Activated T-cell treated with anti-CD3 and anti-CD28 coated beads for 1 hour (primary cell): ENCODE results near the gene RFTN1.

Experiments
- DNase-seq: peaks from one replicate; pipeline ENCODE4 v3.0.0-alpha.2; 2020; ENCODE audit warnings: low read depth

RFTN1 gene

DNA sequence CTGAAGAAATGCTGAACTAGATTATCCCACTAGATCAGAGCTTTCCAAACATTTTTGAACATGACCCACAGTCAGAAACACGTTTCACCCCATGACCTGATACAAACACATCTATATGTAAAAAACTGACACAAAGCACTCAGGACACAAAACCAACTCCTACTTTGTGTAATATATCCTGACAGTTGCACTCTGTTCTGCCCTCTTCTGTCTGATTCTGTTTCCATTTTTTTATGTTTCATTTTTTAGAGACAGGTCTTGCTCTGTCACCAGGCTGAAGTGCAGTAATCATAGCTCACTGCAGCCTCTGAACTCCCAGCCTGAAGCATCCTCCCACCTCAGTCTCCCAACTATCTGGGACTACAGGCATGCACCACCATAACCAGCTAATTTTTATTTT is 15.8 kb upstream of the RFTN1 start:
- no peak for DNase-seq

- DNase-seq: no peak
Observed at GRCh38 chr3:16528581-16528993, 15.1 kb upstream of the RFTN1 start.

GRCh38 chr3:16528106-16528505 is 14.6 kb upstream of the RFTN1 start:
- no peak for DNase-seq

DNA sequence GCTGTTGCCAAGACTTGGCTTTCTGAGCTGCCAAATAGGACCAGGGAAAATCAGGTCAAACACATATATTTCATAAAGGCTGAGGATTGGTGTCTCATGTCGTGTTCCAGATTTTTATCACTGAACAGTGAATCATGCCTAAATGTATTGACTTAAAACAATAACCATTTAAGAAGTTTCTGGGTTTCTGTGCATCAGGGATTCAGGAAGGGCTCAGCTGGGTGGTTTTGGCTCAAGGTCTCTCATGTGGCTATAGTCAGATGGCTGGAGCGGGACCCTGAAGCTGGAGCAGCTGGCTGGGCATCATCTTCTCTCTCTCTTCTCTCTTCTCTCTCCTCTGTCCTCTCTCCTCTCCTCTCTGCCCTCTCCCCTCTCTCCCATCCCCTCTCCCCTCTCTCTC is 10.7 kb upstream of the RFTN1 start:
- DNase-seq: no peak

- no peak for DNase-seq
Observed at GRCh38 chr3:16523778-16524177, 10.3 kb upstream of the RFTN1 start.

DNA sequence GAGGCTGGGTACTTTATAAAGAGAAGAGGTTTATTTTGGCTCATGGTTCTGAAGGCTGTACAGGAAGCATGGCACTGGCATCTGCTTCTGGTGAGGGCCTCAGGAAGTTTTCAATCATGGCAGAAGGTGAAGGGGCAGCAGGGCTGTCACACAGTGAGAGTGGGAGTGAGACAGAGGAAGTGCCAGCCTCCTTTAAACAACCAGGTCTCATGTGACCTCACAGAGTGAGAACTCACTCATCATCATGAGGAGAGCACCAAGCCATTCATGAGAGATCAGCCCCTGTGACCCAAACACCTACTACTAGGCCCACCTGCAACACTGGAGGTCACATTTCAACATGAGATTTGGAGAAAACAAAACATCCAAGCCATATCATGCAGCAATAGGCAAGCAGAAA is 9.3 kb upstream of the RFTN1 start:
- no peak for DNase-seq

GRCh38 chr3:16520970-16521881 is 7.7 kb upstream of the RFTN1 start:
- no peak for DNase-seq

GRCh38 chr3:16520241-16520969 is 6.9 kb upstream of the RFTN1 start:
- no peak for DNase-seq

DNA sequence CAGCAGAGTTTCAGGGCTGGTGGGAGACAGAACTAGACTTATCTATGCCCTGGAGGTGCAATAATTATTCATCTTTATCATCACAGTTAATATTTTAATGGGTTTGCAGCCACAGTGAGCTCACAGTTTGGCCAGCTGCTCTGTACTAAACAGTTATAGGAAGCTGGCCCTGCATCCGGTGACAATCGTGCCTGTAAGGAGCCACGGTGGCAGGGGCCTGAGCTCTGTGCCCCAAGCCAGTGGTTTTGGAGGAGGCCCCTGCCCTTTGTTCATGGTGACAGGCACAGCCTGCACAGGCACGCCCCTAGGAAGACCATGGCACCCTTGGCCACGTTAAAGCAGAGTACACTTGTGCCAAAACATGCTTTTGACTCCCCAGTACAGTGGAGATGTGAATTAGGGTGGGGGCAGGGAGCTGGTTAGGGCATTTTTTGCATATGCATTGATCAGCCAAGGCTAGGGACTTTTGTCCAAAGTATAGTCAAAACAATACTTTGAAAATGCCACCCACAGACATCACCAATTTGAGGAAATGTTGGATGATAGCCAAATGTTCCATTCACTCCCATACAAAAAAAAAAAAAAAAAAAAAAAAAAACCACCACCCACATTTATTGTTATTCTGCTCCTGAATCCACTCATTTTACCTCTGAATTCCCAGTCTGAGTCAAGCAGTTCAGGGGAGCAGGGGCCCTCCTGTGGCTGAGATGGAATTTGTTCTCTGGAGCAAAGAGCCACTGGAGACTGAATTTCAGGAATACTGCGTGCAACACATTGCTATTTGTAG is 3.4 kb upstream of the RFTN1 start:
- no peak for DNase-seq

DNA sequence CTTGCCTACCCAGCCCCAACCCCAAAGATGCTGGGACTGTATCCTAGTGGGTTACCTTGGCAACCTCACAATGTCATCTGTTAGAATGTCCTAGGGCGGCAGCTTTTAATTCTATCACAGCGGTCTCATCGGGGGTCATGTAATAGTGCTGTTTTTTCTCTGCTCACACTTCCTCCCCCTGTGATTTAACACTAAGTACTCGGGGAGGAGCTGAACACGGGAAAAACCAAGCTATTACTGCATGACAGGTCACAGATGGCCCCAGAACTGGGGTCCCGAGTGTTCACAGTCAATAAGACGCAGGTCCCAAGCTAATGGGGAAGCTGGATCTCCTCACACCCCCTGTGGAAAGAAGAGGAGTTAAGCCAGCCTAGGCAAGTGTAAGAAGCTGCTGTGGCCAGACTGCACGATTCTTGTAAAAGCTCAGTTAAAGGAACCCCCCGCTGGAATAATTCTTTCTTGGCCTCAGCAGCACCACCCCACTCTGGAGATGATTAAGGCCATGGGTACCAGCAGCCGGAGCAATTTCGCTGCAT is 2.5 kb upstream of the RFTN1 start:
- DNase-seq: no peak

GRCh38 chr3:16514755-16515353 is 1.4 kb upstream of the RFTN1 start:
- no peak for DNase-seq

GRCh38 chr3:16514021-16514700 is 662 bp upstream of the RFTN1 start:
- DNase-seq: no peak

- DNase-seq: peak; percentile 37
Observed at GRCh38 chr3:16512435-16513140, 911 bp downstream of the RFTN1 start.

DNA sequence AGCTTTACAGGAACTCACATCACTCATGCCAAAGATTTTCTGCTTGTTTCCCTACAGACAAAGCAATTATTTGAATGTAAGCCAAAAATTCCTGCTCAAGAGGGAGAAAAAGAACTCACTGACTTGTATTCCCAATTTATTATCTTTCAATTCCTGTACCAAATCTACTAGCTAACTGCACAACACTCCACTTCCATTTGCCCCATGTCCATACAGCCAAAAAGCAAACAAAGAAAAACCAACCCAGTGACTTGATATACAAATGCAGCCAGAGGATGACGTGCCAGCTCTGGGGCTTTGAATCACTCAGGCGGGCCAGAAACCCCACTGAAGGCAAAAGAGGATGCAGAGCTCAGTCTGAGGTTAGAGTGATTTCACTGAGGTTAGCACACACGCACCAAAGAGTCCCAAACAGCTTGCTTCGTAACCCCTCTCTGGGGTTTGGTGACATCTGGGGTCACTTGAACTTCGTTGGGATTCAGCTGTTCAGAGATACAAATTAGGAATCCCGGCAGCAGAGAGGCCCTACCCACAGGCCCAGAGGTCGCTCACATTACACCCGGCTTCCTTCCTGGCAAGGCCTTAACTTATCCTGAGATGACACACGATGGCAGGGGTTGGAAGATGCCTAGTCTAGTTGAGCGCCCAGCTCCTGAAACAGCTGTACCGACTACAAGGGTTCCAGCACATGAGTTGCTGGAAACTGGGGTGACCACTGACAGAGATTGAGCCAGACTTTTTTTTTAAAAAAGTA is 1.6 kb downstream of the RFTN1 start:
- DNase-seq: peak; percentile 56

DNA sequence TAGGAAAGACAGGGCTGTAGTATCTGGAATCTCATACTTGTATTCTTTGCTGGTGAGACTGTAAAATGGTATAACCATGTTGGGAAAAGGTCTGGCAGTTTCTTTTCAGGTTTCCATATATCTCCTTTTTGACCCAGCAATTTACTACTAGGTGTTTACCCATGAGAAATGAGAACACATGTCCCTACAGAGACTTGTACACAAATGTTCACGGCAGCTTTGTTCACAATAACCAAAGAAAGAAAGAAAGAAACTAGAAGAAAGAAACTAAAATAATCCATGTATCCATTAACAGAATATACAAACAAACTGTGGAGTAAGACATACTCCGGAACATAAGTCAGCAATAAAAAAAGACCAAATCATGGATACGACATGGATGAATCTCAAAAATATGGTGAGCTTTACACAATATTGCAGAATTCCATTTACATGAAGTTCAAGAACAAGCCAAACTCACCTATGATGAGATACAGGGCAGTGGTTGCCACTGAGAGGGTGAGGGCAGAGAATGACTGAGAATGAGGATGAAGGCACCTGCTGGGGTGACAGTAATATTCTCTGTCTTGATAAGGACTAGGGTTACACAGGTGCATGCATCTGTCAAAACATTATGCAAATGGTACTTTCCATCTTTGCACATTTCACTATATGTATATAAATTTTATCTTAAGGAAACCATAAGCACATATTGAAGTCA is 2.7 kb downstream of the RFTN1 start:
- no peak for DNase-seq

GRCh38 chr3:16509721-16510619 is 3.5 kb downstream of the RFTN1 start:
- no peak for DNase-seq

DNA sequence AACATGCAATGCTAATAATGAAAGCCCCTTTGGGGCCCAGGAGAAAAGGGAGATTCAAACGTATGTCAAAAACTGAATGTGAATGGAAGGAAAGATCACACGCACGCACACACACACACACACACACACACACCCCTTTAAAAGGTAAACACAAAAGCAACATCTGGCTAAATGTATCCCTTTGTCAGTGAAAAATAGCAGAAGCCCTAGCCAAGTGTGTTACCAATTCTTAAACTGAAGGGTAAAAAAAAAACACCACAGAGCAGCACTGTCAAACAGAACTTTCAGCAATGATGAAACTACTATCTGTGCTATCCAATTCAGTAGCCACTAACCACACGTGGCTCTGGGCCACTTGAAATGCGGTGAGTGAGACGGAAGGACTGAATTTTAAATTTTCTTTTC is 4.9 kb downstream of the RFTN1 start:
- no peak for DNase-seq

- no peak for DNase-seq
Observed at GRCh38 chr3:16508243-16508578, 5.3 kb downstream of the RFTN1 start.
